SK-N-SH treated with all-trans-retinoic acid at 6 μM for 48 hours (cell line): ENCODE data around the gene PRKCB.

Experiments
- ARNTL ChIP-seq: fragments of 450-650 bp; formaldehyde crosslinking; IDR thresholded peaks from 2 replicates; pipeline ENCODE4 v1.5.0; 2020; ENCODE audit warnings: low read depth, mild to moderate bottlenecking, moderate library complexity, borderline replicate concordance
- ZFP3 ChIP-seq: fragments of 250-450 bp; sonication (Bioruptor Pico); IDR thresholded peaks from 2 replicates; pipeline ENCODE4 v1.5.0; 2020; ENCODE audit warnings: mild to moderate bottlenecking, moderate library complexity
- ZFP30 ChIP-seq: fragments of 450-650 bp; formaldehyde crosslinking; IDR thresholded peaks from 2 replicates; pipeline ENCODE4 v1.5.0; 2022; ENCODE audit warnings: mild to moderate bottlenecking, moderate library complexity
- TF ChIP-seq, protein P1 (sequence below): fragments of 250-450 bp; sonication (Bioruptor Pico); IDR thresholded peaks from 2 replicates; pipeline ENCODE4 v1.8.0; 2021; ENCODE audit warnings: low read depth, mild to moderate bottlenecking, moderate library complexity, borderline replicate concordance
- TF ChIP-seq, protein P2 (sequence below): fragments of 250-450 bp; sonication (Bioruptor Pico); IDR thresholded peaks from 2 replicates; pipeline ENCODE4 v1.5.1; 2020; ENCODE audit warnings: low read depth, mild to moderate bottlenecking, moderate library complexity
- TF ChIP-seq, protein P3 (sequence below): fragments of 250-450 bp; sonication (Bioruptor Pico); IDR thresholded peaks from 2 replicates; pipeline ENCODE4 v1.5.0; 2020; ENCODE audit warnings: mild to moderate bottlenecking, moderate library complexity

DNA sequence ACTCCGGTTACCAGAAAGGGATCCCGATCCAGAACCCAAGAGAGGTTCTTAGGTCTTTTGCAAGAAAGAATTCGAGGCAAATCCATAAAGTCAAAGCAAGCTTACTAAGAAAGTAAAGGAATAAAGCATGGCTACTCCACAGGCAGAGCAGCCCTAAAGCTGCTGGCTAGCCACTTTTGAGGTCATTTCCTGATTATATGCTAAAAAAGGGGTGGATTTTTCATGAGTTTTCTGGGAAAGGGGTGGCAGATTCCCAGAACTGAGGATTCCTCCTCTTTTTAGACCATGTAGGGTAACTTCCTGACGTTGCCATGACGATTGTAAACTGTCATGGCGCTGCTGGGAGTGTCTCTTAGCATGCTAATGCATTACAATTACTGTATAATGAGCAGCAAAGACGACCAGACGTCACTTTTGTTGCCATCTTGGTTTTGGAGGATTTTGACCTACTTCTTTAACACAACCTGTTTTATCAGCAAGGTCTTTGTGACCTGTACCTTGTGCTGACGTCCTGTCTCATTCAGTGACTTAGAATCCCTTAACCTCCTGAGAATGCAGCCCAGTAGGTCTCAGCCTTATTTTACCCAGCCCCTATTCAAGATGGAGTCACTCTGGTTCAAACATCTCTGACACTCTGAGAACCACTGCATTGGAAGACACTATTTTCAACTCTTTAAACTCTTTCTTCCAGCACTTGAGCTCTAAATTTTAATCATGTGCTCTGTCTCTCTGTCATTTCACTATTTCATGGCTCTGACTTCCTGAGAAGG is 216.7 kb downstream of the PRKCB start:
- TF ChIP-seq ARNTL (CRISPR knock-in tag) (no peak), ZFP30 (CRISPR knock-in tag) (no peak), ZFP3 (CRISPR knock-in tag) (no peak)
- TF ChIP-seq, protein P1, sequence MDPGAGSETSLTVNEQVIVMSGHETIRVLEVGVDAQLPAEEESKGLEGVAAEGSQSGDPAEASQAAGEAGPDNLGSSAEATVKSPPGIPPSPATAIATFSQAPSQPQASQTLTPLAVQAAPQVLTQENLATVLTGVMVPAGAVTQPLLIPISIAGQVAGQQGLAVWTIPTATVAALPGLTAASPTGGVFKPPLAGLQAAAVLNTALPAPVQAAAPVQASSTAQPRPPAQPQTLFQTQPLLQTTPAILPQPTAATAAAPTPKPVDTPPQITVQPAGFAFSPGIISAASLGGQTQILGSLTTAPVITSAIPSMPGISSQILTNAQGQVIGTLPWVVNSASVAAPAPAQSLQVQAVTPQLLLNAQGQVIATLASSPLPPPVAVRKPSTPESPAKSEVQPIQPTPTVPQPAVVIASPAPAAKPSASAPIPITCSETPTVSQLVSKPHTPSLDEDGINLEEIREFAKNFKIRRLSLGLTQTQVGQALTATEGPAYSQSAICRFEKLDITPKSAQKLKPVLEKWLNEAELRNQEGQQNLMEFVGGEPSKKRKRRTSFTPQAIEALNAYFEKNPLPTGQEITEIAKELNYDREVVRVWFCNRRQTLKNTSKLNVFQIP (CRISPR knock-in tag), result no peak
- TF ChIP-seq, protein P2, sequence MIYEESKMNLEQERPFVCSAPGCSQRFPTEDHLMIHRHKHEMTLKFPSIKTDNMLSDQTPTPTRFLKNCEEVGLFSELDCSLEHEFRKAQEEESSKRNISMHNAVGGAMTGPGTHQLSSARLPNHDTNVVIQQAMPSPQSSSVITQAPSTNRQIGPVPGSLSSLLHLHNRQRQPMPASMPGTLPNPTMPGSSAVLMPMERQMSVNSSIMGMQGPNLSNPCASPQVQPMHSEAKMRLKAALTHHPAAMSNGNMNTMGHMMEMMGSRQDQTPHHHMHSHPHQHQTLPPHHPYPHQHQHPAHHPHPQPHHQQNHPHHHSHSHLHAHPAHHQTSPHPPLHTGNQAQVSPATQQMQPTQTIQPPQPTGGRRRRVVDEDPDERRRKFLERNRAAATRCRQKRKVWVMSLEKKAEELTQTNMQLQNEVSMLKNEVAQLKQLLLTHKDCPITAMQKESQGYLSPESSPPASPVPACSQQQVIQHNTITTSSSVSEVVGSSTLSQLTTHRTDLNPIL (CRISPR knock-in tag), result no peak
- TF ChIP-seq, protein P3, sequence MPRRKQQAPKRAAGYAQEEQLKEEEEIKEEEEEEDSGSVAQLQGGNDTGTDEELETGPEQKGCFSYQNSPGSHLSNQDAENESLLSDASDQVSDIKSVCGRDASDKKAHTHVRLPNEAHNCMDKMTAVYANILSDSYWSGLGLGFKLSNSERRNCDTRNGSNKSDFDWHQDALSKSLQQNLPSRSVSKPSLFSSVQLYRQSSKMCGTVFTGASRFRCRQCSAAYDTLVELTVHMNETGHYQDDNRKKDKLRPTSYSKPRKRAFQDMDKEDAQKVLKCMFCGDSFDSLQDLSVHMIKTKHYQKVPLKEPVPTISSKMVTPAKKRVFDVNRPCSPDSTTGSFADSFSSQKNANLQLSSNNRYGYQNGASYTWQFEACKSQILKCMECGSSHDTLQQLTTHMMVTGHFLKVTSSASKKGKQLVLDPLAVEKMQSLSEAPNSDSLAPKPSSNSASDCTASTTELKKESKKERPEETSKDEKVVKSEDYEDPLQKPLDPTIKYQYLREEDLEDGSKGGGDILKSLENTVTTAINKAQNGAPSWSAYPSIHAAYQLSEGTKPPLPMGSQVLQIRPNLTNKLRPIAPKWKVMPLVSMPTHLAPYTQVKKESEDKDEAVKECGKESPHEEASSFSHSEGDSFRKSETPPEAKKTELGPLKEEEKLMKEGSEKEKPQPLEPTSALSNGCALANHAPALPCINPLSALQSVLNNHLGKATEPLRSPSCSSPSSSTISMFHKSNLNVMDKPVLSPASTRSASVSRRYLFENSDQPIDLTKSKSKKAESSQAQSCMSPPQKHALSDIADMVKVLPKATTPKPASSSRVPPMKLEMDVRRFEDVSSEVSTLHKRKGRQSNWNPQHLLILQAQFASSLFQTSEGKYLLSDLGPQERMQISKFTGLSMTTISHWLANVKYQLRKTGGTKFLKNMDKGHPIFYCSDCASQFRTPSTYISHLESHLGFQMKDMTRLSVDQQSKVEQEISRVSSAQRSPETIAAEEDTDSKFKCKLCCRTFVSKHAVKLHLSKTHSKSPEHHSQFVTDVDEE (CRISPR knock-in tag), result no peak
